ENCODE results near the gene POT1. TPM values are rescaled to one million over a fixed set of nuclear protein-coding genes. Genes with fewer than 3 reads are reported as not detected.

Gene POT1
- total RNA-seq, 2 experiments from 2014 or later: 31.4 to 32.8 TPM

- Mint-ChIP-seq H3K4me3 (no peak overlapping the region), H3K27ac (no peak overlapping the region), H3K4me1 (ENCODE audit: low read depth) (no peaks in the 10 kb centered on the region), H3K36me3 (ENCODE audit: low read depth) (no peaks in the 10 kb centered on the region), H3K9me3 (no peaks in the 10 kb centered on the region), H3K27me3 (peaks cover 17% of the 10 kb centered on the region)
- intact Hi-C loops (cut with micrococcal nuclease): no loop called here
- DNase-seq (peak; percentile 35), ATAC-seq (peak; percentile 49)
- ChIA-PET CTCF (interaction anchor here (0.7 to 1.3 kb wide), 8 partner anchors 13 to 683 kb away, joined by 3 to 4 read pairs (median 3); no protein-coding TSS in a partner anchor), POLR2A (no interaction called here)
- peak; percentile 68 for TF ChIP-seq CTCF (IDR thresholded peaks at IDR 0.05)
Measured at GRCh38 chr7:124784879-124785818, 144.5 kb downstream of the POT1 start.

GRCh38 chr7:124783271-124783670 lies 146.4 kb downstream of the POT1 start:
- H3K4me1 Mint-ChIP-seq (ENCODE audit: low read depth): no peaks in the 10 kb centered on the region
- peaks cover 6% of the 10 kb centered on the region for H3K27me3 Mint-ChIP-seq
- DNase-seq (no peak), ATAC-seq (no peak)
- ChIA-PET CTCF (no interaction called here), POLR2A (no interaction called here)
- H3K27ac Mint-ChIP-seq: no peak overlapping the region
- no peaks in the 10 kb centered on the region for H3K9me3 Mint-ChIP-seq
- intact Hi-C loops (cut with micrococcal nuclease): no loop called here
- H3K4me3 Mint-ChIP-seq: no peak overlapping the region
- no peak for TF ChIP-seq CTCF (IDR thresholded peaks at IDR 0.05)
- H3K36me3 Mint-ChIP-seq (ENCODE audit: low read depth): no peaks in the 10 kb centered on the region

GRCh38 chr7:124781907-124782734 lies 147.5 kb downstream of the POT1 start:
- Mint-ChIP-seq H3K36me3 (ENCODE audit: low read depth) (no peaks in the 10 kb centered on the region), H3K27ac (no peak overlapping the region), H3K4me1 (ENCODE audit: low read depth) (no peaks in the 10 kb centered on the region), H3K9me3 (no peaks in the 10 kb centered on the region), H3K4me3 (no peak overlapping the region), H3K27me3 (peaks cover 10% of the 10 kb centered on the region)
- ATAC-seq: no peak
- intact Hi-C loops (cut with micrococcal nuclease): no loop called here
- no peak for DNase-seq
- ChIA-PET POLR2A (no interaction called here), CTCF (no interaction called here)
- no peak for TF ChIP-seq CTCF (IDR thresholded peaks at IDR 0.05)

GRCh38 chr7:124781418-124781817 lies 148.2 kb downstream of the POT1 start:
- ChIA-PET POLR2A (no interaction called here), CTCF (no interaction called here)
- no peaks in the 10 kb centered on the region for H3K9me3 Mint-ChIP-seq
- TF ChIP-seq CTCF (IDR thresholded peaks at IDR 0.05): no peak
- peaks cover 10% of the 10 kb centered on the region for H3K27me3 Mint-ChIP-seq
- no peak for ATAC-seq
- DNase-seq: no peak
- H3K27ac Mint-ChIP-seq: no peak overlapping the region
- H3K4me3 Mint-ChIP-seq: no peak overlapping the region
- no peaks in the 10 kb centered on the region for H3K4me1 Mint-ChIP-seq (ENCODE audit: low read depth)
- intact Hi-C loops (cut with micrococcal nuclease): no loop called here
- no peaks in the 10 kb centered on the region for H3K36me3 Mint-ChIP-seq (ENCODE audit: low read depth)

GRCh38 chr7:124780608-124781007 lies 149.0 kb downstream of the POT1 start:
- ATAC-seq (no peak), DNase-seq (no peak)
- H3K27me3 Mint-ChIP-seq: peaks cover 10% of the 10 kb centered on the region
- CTCF ChIA-PET: no interaction called here
- H3K36me3 Mint-ChIP-seq (ENCODE audit: low read depth): no peaks in the 10 kb centered on the region
- intact Hi-C loops (cut with micrococcal nuclease): no loop called here
- H3K4me1 Mint-ChIP-seq (ENCODE audit: low read depth): no peaks in the 10 kb centered on the region
- H3K4me3 Mint-ChIP-seq: no peak overlapping the region
- H3K27ac Mint-ChIP-seq: no peak overlapping the region
- H3K9me3 Mint-ChIP-seq: no peaks in the 10 kb centered on the region
- no peak for TF ChIP-seq CTCF (IDR thresholded peaks at IDR 0.05)
- POLR2A ChIA-PET: no interaction called here

Measured in activated CD8-positive, alpha-beta T cell treated with anti-CD3 and anti-CD28 coated beads for 36 hours (primary cell).